Inferior parietal cortex (tissue), 1 donor: Measurements from ENCODE around the gene WARS2.
"Not testable (repeated sequence)": the region's sequence is repeated elsewhere in the genome, so short reads cannot be mapped to it uniquely, and the experiment has no call there.

Experiments
- DNase-seq: peaks from one replicate; pipeline ENCODE4 v3.0.0-alpha.2; 2016; ENCODE audit errors: extremely low spot score

Gene WARS2

GRCh38 chr1:119139403-119139802 is 1.1 kb downstream of the WARS2 start:
- DNase-seq, result peak; percentile 25

- no peak for DNase-seq
Observed at GRCh38 chr1:119136401-119136800, 4.1 kb downstream of the WARS2 start.

GRCh38 chr1:119133987-119134386 is 6.5 kb downstream of the WARS2 start:
- DNase-seq, result no peak

DNA sequence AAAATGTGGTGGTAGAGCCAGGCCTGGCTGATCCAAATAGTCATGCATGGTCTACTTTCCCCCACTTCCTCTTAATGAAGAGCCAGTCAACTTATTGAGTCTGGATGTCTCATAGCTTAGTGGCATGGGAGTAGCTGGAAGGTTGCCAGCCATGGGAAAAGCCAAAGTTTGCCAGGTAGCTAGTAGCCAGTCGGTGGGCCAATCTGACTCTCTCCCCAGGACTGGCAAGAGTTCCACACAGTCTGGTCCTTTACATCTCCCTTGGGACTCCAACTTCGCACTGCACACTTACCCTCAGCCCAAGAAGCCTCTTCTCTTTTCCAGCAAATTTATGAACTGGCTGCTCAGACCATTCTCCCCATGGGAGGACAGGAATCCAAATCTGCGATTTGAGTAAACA is 8.3 kb downstream of the WARS2 start:
- DNase-seq, result no peak

GRCh38 chr1:119125874-119126273 is 14.6 kb downstream of the WARS2 start:
- no peak for DNase-seq

- no peak for DNase-seq
Observed at GRCh38 chr1:119124764-119125163, 15.7 kb downstream of the WARS2 start.

DNA sequence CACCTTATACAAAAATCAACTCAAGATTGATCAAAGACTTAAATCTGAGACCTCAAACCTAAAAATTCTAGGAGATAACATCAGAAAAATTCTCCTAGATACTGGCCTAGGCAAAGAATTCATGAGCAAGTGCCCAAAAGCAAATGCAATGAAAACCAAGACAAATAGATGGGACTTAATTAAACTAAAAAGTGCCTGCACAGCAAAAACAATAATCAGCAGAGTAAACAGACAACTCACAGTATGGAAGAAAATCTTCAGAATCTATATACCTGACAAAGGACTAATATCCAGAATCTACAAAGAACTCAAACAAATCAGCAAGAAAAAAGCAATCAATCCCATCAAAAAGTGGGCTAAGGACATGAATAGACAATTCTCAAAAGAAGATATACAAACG is 18.6 kb downstream of the WARS2 start:
- DNase-seq, result not testable (repeated sequence)

- DNase-seq, result no peak
Observed at GRCh38 chr1:119116725-119117124, 23.7 kb downstream of the WARS2 start.

DNA sequence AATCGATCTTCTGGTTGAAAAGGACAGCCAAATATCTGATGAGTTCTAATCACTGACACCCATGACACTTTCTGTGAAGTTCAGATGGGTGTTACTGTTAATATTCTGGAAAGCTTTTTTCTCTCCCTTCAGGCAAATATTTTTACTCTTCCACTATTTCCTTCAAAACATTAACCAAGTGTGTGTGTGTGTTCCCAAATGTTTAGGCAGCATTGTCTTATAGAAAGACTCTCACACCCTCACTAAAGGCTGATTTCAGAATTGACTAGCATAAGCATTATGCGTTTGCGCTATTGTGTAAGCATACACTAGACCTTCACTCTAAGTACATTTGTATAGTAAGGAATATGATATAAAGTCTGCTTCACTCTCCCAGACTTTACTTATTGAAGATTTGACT is 24.7 kb downstream of the WARS2 start:
- no peak for DNase-seq

- no peak for DNase-seq
Observed at GRCh38 chr1:119115311-119115710, 25.1 kb downstream of the WARS2 start.

GRCh38 chr1:119114786-119115185 is 25.7 kb downstream of the WARS2 start:
- DNase-seq, result no peak

DNA sequence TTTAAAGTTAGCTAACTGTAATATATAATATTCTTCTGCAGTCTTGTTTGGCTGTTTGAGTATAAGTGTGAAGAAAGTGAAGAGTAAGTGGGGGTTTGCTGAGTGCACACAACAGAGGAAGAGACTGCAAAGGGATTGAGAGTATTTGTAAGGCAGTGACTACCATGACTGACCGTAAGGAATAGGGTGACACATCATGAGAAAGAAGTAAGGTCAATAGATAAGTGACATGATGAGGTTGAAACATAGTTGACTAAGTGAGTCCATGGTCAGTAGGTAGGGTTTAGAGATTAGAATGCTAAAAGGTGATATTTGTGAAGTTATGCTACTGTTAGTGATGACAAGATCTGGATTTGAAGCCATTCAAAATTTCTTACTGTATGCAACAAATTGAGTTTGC is 27.7 kb downstream of the WARS2 start:
- no peak for DNase-seq

DNA sequence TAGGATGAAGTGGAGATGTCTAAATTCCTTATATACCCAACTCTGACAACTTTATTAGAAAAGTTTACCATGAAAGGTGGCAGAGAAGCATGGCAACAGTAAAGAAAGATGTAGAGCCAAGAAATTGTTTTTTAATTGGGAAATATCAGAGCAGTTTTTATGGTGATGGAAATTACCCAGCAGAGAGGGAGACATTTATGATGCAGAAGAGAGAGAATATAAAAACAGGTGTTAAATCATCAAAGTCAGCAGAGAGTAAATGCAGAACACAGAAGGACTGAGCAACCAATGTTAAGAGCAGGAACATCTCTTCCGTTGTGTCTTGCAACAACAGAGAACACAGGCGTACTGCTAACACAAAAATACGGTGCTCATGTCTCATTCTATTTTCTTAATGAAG is 28.2 kb downstream of the WARS2 start:
- no peak for DNase-seq

DNA sequence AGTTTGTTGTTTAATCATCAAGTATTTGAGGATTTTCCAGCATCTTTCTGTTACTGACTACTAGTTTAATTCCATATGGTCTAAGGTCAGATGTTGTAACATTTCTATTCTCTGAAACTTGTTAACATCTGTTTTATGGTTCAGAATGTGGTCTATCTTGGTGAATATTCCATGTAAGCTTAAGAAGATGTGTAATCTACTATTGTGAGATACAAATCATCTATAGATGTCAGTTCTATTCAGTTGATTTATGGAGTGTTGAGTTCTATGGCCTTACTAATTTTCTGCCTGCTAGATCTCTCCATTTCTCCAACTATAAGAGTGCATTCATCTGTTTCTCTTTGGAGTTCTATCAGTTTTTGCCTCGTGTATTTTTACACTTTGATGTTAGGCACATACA is 31.5 kb downstream of the WARS2 start:
- no peak for DNase-seq

DNA sequence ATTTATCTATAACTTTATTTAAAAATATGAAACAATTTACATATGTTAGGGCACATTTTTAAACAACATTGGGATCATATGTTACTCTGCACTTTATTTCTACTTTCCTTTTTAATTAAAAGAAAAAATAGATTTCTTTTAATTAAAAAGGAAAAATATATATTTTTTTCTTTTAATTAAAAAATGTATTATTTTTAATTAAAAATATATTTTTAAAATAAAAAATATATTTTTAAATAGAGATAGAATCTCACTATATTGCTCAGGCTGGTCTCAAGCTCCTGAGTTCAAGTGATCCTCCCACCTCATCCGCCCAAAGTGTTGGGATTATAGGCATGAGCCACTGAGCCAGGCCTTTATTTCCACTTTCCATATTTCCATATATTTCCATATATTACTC is 36.7 kb downstream of the WARS2 start:
- DNase-seq, result no peak

GRCh38 chr1:119102051-119102450 is 38.4 kb downstream of the WARS2 start:
- DNase-seq, result no peak

DNA sequence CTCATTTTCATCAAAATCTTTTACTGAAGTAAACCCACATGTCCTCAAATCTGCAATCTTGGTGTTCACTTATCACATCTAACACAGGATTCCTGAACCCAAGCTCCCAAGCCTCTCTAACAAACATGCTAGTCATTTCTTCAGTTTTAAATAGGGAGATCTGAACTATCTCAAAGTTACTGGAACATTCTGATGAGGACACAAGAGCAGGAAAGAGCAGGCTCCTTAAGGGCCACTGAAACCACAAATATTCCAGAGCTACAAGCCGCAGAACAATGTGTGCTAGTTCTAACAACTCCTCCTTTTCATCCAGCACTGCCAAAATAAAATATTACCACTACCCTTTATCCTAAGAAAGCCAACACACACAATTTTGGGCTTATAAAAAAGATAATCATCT is 38.9 kb downstream of the WARS2 start:
- no peak for DNase-seq

DNA sequence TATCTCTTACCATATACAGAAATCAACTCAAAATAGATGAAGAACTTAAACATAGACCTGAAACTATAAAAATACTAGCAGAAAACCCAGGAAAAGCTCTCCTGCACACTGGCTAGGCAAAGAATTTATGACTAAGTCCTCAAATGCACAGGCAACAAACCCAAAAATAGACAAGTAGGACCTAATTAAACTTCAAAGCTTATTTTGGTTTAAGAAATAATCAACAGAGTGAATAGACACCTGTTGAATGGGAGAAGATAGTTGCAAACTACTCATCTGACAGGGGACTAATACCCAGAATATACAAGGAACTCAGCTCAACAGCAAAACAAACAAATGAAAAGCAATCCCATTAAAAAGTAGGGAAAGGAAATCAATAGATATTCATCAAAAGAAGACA is 40.7 kb downstream of the WARS2 start:
- no peak for DNase-seq

GRCh38 chr1:119097380-119097779 is 43.1 kb downstream of the WARS2 start:
- DNase-seq, result no peak

DNA sequence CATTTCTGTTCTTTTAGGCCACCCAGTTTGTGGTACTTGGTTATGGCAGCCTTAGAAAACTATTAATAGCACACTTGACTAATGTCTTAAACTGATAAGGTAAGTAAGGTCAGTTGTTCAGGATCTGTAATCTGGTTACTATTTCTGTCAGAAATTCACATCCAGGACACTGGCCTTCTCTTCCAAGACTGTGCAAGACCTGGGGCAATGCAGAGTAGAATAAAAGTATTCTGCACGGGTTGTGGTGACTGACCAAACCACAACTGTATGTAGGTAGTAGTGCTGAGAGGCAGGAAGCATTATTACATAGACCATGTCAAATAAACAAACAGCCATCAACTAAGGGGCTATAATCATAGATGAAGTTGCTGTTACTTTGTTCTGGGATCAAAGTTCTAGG is 46.7 kb downstream of the WARS2 start:
- DNase-seq, result no peak

GRCh38 chr1:119091618-119092017 is 48.8 kb downstream of the WARS2 start:
- DNase-seq, result no peak

DNA sequence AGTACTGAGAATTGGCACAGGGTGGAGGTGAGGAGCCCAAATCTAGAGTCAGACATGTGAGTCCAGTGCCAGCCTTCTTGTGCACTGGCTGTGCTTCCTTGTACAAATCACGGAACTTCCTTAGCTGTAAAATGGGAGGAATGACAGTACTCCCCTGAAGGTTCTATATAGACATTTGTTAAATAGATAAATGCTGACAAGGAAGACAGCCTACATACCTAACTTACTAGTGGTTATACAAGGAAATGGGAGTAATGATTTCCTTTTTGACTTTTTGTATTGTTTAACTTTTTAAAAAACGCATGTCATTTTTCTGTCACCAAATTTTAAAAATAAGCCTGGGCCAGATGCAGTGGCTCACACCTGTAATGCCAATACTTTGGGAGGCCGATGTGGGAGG is 50.2 kb downstream of the WARS2 start:
- DNase-seq, result no peak

GRCh38 chr1:119086830-119087229 is 53.6 kb downstream of the WARS2 start:
- no peak for DNase-seq

- no peak for DNase-seq
Observed at GRCh38 chr1:119084798-119085197, 55.7 kb downstream of the WARS2 start.

GRCh38 chr1:119083980-119084379 is 56.5 kb downstream of the WARS2 start:
- no peak for DNase-seq
